Kidney (tissue), 14 donors: ENCODE measurements around the gene VPS4A. TPM values are rescaled to one million over a fixed set of nuclear protein-coding genes. Genes with fewer than 3 reads are reported as not detected.

Experiments used
- DNase-seq, 5 donors: peaks; one replicate each; pipeline ENCODE4 v3.0.0-alpha.2; 2013 to 2020
- FAIRE-seq: peaks from 2 replicates; lab custom pipeline; 2012; peaks lifted over from hg19 to GRCh38; lab: Jason Lieb, UNC
- H3K27ac ChIP-seq, 2 donors: one replicate each; pipeline ENCODE4 v1.7.0; 2013; ENCODE audit warnings: low read depth in 2 of 2, low read length in 2 of 2, inconsistent platforms in 1 of 2
- H3K27me3 ChIP-seq: one replicate; pipeline ENCODE4 v1.7.1; 2013; ENCODE audit warnings: low read length, inconsistent platforms; ENCODE audit not compliant: control insufficient read depth, insufficient read depth
- H3K36me3 ChIP-seq, 3 donors: one replicate each; pipeline versions ENCODE4 v1.7.0 to v1.7.1; 2013; ENCODE audit warnings: low read length in 3 of 3, control low read depth in 1 of 3, inconsistent platforms in 1 of 3; ENCODE audit not compliant: insufficient read depth in 3 of 3, control insufficient read depth in 2 of 3
- H3K4me1 ChIP-seq, 3 donors: one replicate each; pipeline versions ENCODE4 v1.7.0 to v1.7.1; 2013; ENCODE audit warnings: low read length in 3 of 3, inconsistent platforms in 1 of 3, low read depth in 1 of 3; ENCODE audit not compliant: control insufficient read depth in 2 of 3, insufficient read depth in 2 of 3
- H3K4me3 ChIP-seq, 3 donors: one replicate each; pipeline versions ENCODE4 v1.7.0 to v1.8.1; 2013; ENCODE audit warnings: low read length in 3 of 3, control low read depth in 1 of 3, inconsistent platforms in 1 of 3
- H3K9ac ChIP-seq, 3 donors: one replicate each; pipeline versions ENCODE4 v1.7.0 to v1.7.1; 2013; ENCODE audit warnings: low read length in 3 of 3, control low read depth in 1 of 3, inconsistent platforms in 1 of 3
- H3K9me3 ChIP-seq, 3 donors: one replicate each; pipeline versions ENCODE4 v1.7.0 to v1.7.1; 2013; ENCODE audit warnings: low read length in 3 of 3, control low read depth in 1 of 3, inconsistent platforms in 1 of 3; ENCODE audit not compliant: control insufficient read depth in 2 of 3, insufficient read depth in 1 of 3
- intact Hi-C: fragments of 100-400 bp; cut with DNase I; formaldehyde crosslinking; loops from one replicate; pipeline ENCODE4 v1.11.1; 2022
- polyA plus RNA-seq: library from polyadenylated mRNA; stranded (reverse); fragments of 350-450 nt; fragmentation: Illumina TruSeq; extraction: RNeasy Lipid Tissue Mini Kit (QIAGEN cat#74804); gene quantifications from one replicate; pipeline ENCODE4 v1.2.3, GENCODE V29; 2014; ENCODE audit warnings: low read depth, low replicate concordance; ENCODE audit not compliant: insufficient read depth
- total RNA-seq: library from RNA; stranded (reverse); fragmentation: NEBNext Ultra II Directional; extraction: Animal tissue kit (Norgen Biotek cat#: 25700); gene quantifications from one replicate; pipeline ENCODE4 v1.2.1, GENCODE V29; 2021
- TF ChIP-seq, protein P1 (sequence below): IDR thresholded peaks from 3 replicates; pipeline ENCODE4 v1.5.1; 2012; ENCODE audit warnings: mild to moderate bottlenecking, moderate library complexity, borderline replicate concordance; ENCODE audit not compliant: insufficient read depth; ENCODE audit errors: extremely low read depth
- donor health status: control.
- donor health status: control.
- donor health status: control.
- donor health status: control.
- donor health status: control.
- donor health status: DM: yes; HTN: yes; CAD: no.
- donor health status: Normal renal cell carcinoma (clear cell type).

Gene VPS4A
- total and polyA plus RNA-seq, 2 donors from 2014 or later = 38.6 to 62.1 TPM

DNA sequence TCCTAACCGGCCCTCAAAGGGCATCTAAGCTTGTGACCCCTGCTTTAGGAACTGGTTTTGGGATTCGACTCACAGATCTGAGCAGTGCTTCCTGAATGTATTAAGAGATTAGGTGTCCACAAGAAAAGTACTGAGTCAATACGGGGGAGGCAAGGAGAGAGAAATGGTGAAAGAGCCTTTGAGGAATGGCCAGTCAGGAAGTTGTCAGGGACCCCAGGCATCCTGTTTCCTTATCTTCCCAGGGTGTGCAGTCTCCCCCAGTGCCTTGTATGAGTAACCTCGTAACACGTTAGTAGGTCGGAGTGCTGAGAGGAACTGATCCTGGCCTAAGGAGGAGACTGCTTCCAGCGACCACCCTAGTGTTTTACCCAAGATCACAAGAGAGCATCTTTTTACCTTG, 56.8 kb downstream of the VPS4A start:
- Histone ChIP-seq H3K27ac (no peak overlapping the region), H3K36me3 (peaks cover 18 to 61% (median 38%) of the 10 kb centered on the region in 3 donors), H3K9me3 (no peaks in the 10 kb centered on the region), H3K27me3 (no peaks in the 10 kb centered on the region), H3K9ac (no peak overlapping the region), H3K4me3 (no peak overlapping the region), H3K4me1 (no peaks in the 10 kb centered on the region)
- TF ChIP-seq, protein P1, sequence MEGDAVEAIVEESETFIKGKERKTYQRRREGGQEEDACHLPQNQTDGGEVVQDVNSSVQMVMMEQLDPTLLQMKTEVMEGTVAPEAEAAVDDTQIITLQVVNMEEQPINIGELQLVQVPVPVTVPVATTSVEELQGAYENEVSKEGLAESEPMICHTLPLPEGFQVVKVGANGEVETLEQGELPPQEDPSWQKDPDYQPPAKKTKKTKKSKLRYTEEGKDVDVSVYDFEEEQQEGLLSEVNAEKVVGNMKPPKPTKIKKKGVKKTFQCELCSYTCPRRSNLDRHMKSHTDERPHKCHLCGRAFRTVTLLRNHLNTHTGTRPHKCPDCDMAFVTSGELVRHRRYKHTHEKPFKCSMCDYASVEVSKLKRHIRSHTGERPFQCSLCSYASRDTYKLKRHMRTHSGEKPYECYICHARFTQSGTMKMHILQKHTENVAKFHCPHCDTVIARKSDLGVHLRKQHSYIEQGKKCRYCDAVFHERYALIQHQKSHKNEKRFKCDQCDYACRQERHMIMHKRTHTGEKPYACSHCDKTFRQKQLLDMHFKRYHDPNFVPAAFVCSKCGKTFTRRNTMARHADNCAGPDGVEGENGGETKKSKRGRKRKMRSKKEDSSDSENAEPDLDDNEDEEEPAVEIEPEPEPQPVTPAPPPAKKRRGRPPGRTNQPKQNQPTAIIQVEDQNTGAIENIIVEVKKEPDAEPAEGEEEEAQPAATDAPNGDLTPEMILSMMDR = no peak
- intact Hi-C loops = no loop called here
- FAIRE-seq = no peak
- DNase-seq = peak in 1 of 5 donors; percentile 3

DNA sequence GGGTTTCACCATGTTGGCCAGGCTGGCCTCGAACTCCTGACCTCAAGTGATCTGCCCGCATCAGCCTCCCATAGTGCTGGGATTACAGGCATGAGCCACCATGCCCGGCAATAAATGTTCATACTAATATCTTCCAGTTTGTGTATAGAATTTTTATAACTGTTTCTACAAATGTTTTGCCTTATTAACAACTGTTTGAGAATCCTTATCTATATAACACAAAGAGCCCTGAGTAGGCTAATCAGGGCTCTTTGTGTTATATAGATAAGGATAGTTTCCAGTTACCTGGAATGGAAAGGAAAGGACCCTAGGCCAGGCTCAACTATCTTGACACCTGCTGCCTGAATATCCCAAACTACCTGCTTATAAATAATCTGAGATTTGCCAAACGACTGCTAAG, 57.7 kb downstream of the VPS4A start:
- H3K9ac ChIP-seq = no peak overlapping the region
- H3K4me3 ChIP-seq = no peak overlapping the region
- intact Hi-C loops = no loop called here
- no peak overlapping the region for H3K27ac ChIP-seq
- H3K4me1 ChIP-seq = no peaks in the 10 kb centered on the region
- no peak for FAIRE-seq
- DNase-seq = no peak
- H3K27me3 ChIP-seq = no peaks in the 10 kb centered on the region
- H3K36me3 ChIP-seq = peaks cover 18 to 61% (median 36%) of the 10 kb centered on the region in 3 donors
- no peaks in the 10 kb centered on the region for H3K9me3 ChIP-seq
- TF ChIP-seq, protein P1 = no peak

DNA sequence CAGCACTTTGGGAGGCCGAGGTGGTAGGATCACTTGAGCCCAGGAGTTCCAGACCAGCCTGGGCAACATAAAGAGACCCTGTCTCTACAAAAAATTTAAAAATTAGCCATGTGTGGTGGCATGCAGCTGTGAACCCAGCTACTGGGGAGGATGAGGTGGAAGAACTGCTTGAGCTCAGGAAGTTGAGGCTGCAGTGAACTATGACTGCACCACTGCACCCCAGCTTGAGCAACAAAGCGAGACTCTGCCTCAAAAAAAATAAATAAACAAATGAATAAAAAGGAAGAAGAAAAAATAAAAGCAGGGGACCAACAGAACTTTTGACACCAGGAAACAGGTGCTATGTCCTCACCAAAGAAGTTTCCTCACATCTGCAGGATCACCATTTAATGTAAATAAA, 60.4 kb downstream of the VPS4A start:
- no peak overlapping the region for H3K27ac ChIP-seq
- DNase-seq = no peak
- no peak overlapping the region for H3K9ac ChIP-seq
- no peak overlapping the region for H3K4me3 ChIP-seq
- no peaks in the 10 kb centered on the region for H3K27me3 ChIP-seq
- no peaks in the 10 kb centered on the region for H3K9me3 ChIP-seq
- intact Hi-C loops = no loop called here
- no peaks in the 10 kb centered on the region for H3K4me1 ChIP-seq
- FAIRE-seq = no peak
- peaks cover 13 to 43% (median 30%) of the 10 kb centered on the region in 3 donors for H3K36me3 ChIP-seq
- TF ChIP-seq, protein P1 = no peak

DNA sequence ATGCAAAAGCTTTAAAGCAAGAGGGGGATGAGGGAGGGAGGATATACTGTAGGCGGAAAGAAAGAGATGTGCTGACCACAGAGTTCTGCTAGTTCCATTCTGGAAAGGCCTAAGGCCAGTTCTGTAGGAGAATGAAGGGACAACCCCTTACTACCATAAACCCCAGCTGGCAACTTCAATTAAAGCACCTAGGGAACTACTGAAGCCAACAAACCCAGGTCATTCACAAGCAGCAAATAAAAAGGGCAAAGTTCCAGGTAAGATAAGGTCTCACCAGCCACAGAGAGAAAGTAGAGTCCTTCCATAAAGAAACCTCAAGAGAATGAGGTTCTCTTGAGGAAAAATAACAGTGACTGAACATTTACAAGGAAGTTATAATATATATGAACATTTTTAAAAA, 61.9 kb downstream of the VPS4A start:
- TF ChIP-seq, protein P1 = no peak
- Histone ChIP-seq H3K27me3 (no peaks in the 10 kb centered on the region), H3K27ac (no peak overlapping the region), H3K9me3 (no peaks in the 10 kb centered on the region), H3K9ac (no peak overlapping the region), H3K36me3 (peaks cover 12 to 33% (median 20%) of the 10 kb centered on the region in 3 donors), H3K4me1 (no peaks in the 10 kb centered on the region), H3K4me3 (no peak overlapping the region)
- intact Hi-C loops = no loop called here
- FAIRE-seq (no peak), DNase-seq (no peak)
